Endothelial cell (in vitro differentiated cells): ENCODE data around the gene HNRNPA2B1. TPM values are rescaled to one million over a fixed set of nuclear protein-coding genes. Genes with fewer than 3 reads are reported as not detected.
"Not testable (repeated sequence)": the region's sequence is repeated elsewhere in the genome, so short reads cannot be mapped to it uniquely, and the experiment has no call there.

Experiments used
- DNase-seq: peaks from one replicate; pipeline ENCODE4 v3.0.0; 2021; ENCODE audit warnings: low spot score
- H3K27ac Mint-ChIP-seq: one replicate; pipeline ENCODE4 v1.8.0; 2021; ENCODE audit warnings: mixed read lengths, inconsistent platforms; ENCODE audit not compliant: unreplicated experiment
- H3K27me3 Mint-ChIP-seq: one replicate; pipeline ENCODE4 v1.8.0; 2021; ENCODE audit warnings: mild to moderate bottlenecking, moderate library complexity, mixed read lengths, inconsistent platforms; ENCODE audit not compliant: unreplicated experiment
- H3K36me3 Mint-ChIP-seq: one replicate; pipeline ENCODE4 v1.8.0; 2021; ENCODE audit warnings: mild to moderate bottlenecking, low read depth, mixed read lengths, inconsistent platforms; ENCODE audit not compliant: unreplicated experiment
- H3K4me1 Mint-ChIP-seq: one replicate; pipeline ENCODE4 v1.8.0; 2021; ENCODE audit warnings: mild to moderate bottlenecking, mixed read lengths, inconsistent platforms; ENCODE audit not compliant: unreplicated experiment
- H3K4me3 Mint-ChIP-seq: one replicate; pipeline ENCODE4 v1.8.0; 2021; ENCODE audit warnings: mild to moderate bottlenecking, mixed read lengths, inconsistent platforms; ENCODE audit not compliant: unreplicated experiment
- H3K9me3 Mint-ChIP-seq: one replicate; pipeline ENCODE4 v1.8.0; 2021; ENCODE audit warnings: mixed read lengths, inconsistent platforms; ENCODE audit not compliant: unreplicated experiment
- CTCF ChIP-seq: fragments of 200-600 bp; sonication (generic); IDR thresholded peaks from one replicate; pipeline ENCODE4 v1.5.0; 2021; ENCODE audit warnings: antibody characterized with exemption; ENCODE audit not compliant: unreplicated experiment
- total RNA-seq: library from RNA; stranded (reverse); fragmentation: NEBNext Ultra II Directional; extraction: Animal tissue kit (Norgen Biotek cat#: 25700); gene quantifications from one replicate; pipeline ENCODE4 v1.2.1, GENCODE V29; 2021; ENCODE audit not compliant: unreplicated experiment

Gene HNRNPA2B1
- total RNA-seq, 1 donor from 2014 or later = 623 TPM

GRCh38 chr7:26149391-26149977 lies 51.1 kb downstream of the HNRNPA2B1 start:
- H3K36me3 Mint-ChIP-seq = peaks cover 13% of the 10 kb centered on the region
- no peak overlapping the region for H3K4me3 Mint-ChIP-seq
- DNase-seq = no peak
- no peak overlapping the region for H3K27ac Mint-ChIP-seq
- peaks cover 26% of the 10 kb centered on the region for H3K4me1 Mint-ChIP-seq
- TF ChIP-seq CTCF = no peak
- peaks cover 8% of the 10 kb centered on the region for H3K9me3 Mint-ChIP-seq
- H3K27me3 Mint-ChIP-seq = peaks cover 19% of the 10 kb centered on the region

- H3K4me3 Mint-ChIP-seq, H3K27ac Mint-ChIP-seq: not testable (repeated sequence)
These were observed 52.2 kb downstream of the HNRNPA2B1 start for GRCh38 chr7:26148307-26148700.

GRCh38 chr7:26147646-26148306 lies 52.8 kb downstream of the HNRNPA2B1 start:
- DNase-seq = not testable (repeated sequence)
- peaks cover 11% of the 10 kb centered on the region for H3K4me1 Mint-ChIP-seq

More at GRCh38 chr7:26148307-26148700, 52.2 kb downstream of the HNRNPA2B1 start:
- Mint-ChIP-seq H3K27me3 (peaks cover 10% of the 10 kb centered on the region), H3K36me3 (peaks cover 13% of the 10 kb centered on the region), H3K4me1 (peaks cover 14% of the 10 kb centered on the region)
- DNase-seq, H3K9me3 Mint-ChIP-seq: not testable (repeated sequence)

DNA sequence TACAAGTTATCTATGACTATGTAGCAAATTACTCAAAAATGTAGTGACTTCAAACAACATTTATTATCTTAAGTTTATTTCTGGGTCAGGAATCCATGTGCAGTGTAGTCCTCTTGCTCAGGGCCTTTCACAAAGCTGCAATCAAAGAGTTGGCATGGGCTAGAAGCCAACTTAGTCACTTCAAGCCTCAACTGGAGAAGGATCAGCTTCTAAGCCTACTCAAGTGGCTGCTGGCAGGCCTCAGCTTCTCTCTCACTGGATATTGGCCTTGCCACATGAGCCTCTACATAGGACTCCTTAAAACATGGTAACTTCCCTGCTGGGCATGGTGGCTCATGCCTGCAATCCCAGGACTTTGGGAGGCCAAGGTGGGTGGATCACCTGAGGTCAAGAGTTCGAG lies 53.5 kb downstream of the HNRNPA2B1 start:
- H3K36me3 Mint-ChIP-seq = peaks cover 13% of the 10 kb centered on the region
- no peak overlapping the region for H3K4me3 Mint-ChIP-seq
- H3K27ac Mint-ChIP-seq = no peak overlapping the region
- peaks cover 11% of the 10 kb centered on the region for H3K4me1 Mint-ChIP-seq
- peaks cover 7% of the 10 kb centered on the region for H3K27me3 Mint-ChIP-seq
- H3K9me3 Mint-ChIP-seq = no peaks in the 10 kb centered on the region
- no peak for TF ChIP-seq CTCF
- no peak for DNase-seq

More at GRCh38 chr7:26147646-26148306, 52.8 kb downstream of the HNRNPA2B1 start:
- not testable (repeated sequence) for H3K4me3 Mint-ChIP-seq, H3K27me3 Mint-ChIP-seq, H3K9me3 Mint-ChIP-seq, H3K27ac Mint-ChIP-seq
- H3K36me3 Mint-ChIP-seq = peaks cover 13% of the 10 kb centered on the region

DNA sequence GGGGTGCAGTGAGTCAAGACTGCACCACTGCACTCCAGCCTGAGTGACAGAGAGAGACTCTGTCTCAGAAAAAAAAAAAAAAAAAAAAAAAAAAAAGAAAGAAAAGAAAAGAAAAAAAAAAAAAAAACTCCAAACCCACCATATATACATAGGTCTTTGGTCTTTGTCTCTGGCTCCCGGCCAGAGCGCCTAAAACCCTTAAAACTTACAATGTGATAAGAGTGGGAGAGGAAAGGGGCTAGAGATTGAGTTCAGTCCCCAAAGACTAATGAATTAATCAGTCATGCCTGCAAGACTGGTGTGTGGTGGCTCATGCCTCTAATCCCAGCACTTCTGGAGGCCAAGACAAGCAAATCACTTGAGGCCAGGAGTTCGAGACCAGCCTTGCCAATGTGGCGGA lies 55.3 kb downstream of the HNRNPA2B1 start:
- no peak for TF ChIP-seq CTCF
- Mint-ChIP-seq H3K36me3 (peaks cover 4% of the 10 kb centered on the region), H3K27me3 (peaks cover 2% of the 10 kb centered on the region), H3K27ac (no peak overlapping the region), H3K4me1 (no peaks in the 10 kb centered on the region), H3K9me3 (no peaks in the 10 kb centered on the region), H3K4me3 (no peak overlapping the region)
- no peak for DNase-seq
